ENCODE measurements around the gene TMPRSS5.

DNA sequence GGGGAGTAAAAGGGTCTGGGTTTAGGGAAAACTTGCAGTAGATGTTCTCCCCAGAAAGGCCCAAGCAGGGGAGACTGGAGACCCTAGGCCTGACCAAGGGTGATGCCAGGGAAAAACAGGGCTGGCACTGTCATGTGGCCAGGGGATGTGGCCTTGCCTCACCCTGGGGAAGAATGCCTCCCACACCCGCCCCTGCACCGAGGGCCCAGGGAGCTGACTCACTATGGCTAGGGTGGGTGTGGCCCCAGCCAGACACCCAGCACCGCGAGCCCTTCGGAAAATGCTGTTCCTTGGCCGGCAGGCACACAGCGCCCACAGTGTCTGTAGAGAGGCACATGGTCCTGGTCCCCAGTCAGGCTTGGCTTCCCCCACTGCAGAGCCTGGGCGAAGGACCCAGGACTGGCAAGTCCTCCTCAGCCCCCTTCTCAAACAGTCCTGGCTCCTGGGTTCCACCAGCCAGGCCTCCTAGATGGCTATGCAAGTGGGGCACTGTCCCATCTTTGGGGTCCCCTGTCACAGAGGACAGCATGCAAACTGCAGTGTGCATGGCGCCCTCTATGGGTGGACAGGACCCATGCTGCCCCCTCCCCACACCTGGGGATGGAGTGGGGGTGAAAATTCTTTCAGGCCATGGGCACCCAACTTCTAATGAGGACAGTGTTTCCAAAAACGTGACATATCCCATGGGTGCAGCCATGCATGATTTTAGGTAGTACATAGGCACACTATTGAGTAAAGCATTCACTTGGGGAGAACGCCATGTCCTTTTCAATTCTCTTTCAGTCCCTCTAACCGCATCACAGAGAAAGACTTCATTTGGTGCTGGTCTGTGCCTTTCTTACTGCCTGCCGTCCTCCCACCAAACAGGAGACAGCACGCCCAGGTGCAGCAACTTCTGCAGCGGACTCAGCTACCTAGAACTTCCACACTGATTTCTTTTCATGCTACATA, 15.2 kb downstream of the TMPRSS5 start:
- TF ChIP-seq POLR2AphosphoS5 (IDR thresholded peaks at IDR 0.05; ENCODE audit: borderline replicate concordance, low read depth, low read length) = no peak
- TF ChIP-seq EZH2 (IDR thresholded peaks at IDR 0.05) = no peak
- no peak for TF ChIP-seq FOXP2 (optimal IDR thresholded peaks at IDR 0.05; ENCODE audit: control extremely low read depth, extremely low read length, insufficient read depth)

Data from SK-N-MC (cell line).